Ishikawa (cell line): ENCODE data around the gene CRB1.

Experiments
- CEBPB ChIP-seq: IDR thresholded peaks from 2 replicates; pipeline ENCODE4 v1.6.1; 2012
- CREB1 ChIP-seq: IDR thresholded peaks from 2 replicates; pipeline ENCODE4 v1.6.1; 2012; ENCODE audit warnings: low read depth
- EGR1 ChIP-seq: IDR thresholded peaks from 2 replicates; pipeline ENCODE4 v1.6.1; 2012
- EP300 ChIP-seq: IDR thresholded peaks from 2 replicates; pipeline ENCODE4 v1.6.1; 2012; ENCODE audit warnings: borderline replicate concordance
- FOXM1 ChIP-seq: IDR thresholded peaks from 2 replicates; pipeline ENCODE4 v1.6.1; 2012; ENCODE audit warnings: low read depth, borderline replicate concordance
- RAD21 ChIP-seq: IDR thresholded peaks from 2 replicates; pipeline ENCODE4 v1.6.1; 2012; ENCODE audit warnings: low read depth
- TAF1 ChIP-seq: IDR thresholded peaks from 2 replicates; pipeline ENCODE4 v1.6.1; 2012; ENCODE audit warnings: low read depth, mild to moderate bottlenecking
- TCF12 ChIP-seq: IDR thresholded peaks from 2 replicates; pipeline ENCODE4 v1.6.1; 2012; ENCODE audit warnings: low read depth
- TEAD4 ChIP-seq: IDR thresholded peaks from 2 replicates; pipeline ENCODE4 v1.6.1; 2012
- YY1 ChIP-seq: IDR thresholded peaks from 2 replicates; pipeline ENCODE4 v1.6.1; 2012; ENCODE audit warnings: low read depth
- ZBTB7A ChIP-seq: IDR thresholded peaks from 2 replicates; pipeline ENCODE4 v1.6.1; 2012; ENCODE audit warnings: low read depth
- TF ChIP-seq, protein P1 (sequence below): IDR thresholded peaks from 2 replicates; pipeline ENCODE4 v1.6.1; 2012
- TF ChIP-seq, protein P2 (sequence below): IDR thresholded peaks from 2 replicates; pipeline ENCODE4 v1.6.1; 2012; ENCODE audit warnings: low read depth, mild to moderate bottlenecking
- TF ChIP-seq, protein P3 (sequence below): IDR thresholded peaks from 2 replicates; pipeline ENCODE4 v1.6.1; 2012

DNA sequence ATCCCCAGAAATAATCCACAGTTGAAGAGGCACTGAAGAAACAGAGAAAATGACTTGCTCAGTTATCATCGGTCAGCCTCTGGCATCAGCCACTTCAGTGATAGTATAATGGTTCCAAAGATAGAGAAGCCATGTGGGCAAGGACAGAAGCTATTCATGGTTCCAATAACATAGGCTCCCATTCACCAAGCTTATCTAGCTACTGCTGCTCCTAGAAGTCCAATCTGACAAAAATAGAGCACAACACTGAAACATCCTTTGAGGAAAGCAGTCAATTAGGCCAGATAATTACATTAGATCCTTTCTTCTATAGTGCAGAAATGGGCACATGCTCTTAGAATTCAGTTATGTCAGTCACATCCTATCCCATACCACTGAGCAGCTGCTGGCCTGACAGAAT, 33.5 kb upstream of the CRB1 start:
- TF ChIP-seq YY1 (no peak), EP300 (no peak), TAF1 (no peak), ZBTB7A (no peak), CEBPB (no peak), TEAD4 (no peak), RAD21 (no peak), TCF12 (no peak), EGR1 (no peak), CREB1 (no peak), FOXM1 (no peak)
- TF ChIP-seq, protein P1, sequence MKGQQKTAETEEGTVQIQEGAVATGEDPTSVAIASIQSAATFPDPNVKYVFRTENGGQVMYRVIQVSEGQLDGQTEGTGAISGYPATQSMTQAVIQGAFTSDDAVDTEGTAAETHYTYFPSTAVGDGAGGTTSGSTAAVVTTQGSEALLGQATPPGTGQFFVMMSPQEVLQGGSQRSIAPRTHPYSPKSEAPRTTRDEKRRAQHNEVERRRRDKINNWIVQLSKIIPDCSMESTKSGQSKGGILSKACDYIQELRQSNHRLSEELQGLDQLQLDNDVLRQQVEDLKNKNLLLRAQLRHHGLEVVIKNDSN: no peak
- TF ChIP-seq, protein P2, sequence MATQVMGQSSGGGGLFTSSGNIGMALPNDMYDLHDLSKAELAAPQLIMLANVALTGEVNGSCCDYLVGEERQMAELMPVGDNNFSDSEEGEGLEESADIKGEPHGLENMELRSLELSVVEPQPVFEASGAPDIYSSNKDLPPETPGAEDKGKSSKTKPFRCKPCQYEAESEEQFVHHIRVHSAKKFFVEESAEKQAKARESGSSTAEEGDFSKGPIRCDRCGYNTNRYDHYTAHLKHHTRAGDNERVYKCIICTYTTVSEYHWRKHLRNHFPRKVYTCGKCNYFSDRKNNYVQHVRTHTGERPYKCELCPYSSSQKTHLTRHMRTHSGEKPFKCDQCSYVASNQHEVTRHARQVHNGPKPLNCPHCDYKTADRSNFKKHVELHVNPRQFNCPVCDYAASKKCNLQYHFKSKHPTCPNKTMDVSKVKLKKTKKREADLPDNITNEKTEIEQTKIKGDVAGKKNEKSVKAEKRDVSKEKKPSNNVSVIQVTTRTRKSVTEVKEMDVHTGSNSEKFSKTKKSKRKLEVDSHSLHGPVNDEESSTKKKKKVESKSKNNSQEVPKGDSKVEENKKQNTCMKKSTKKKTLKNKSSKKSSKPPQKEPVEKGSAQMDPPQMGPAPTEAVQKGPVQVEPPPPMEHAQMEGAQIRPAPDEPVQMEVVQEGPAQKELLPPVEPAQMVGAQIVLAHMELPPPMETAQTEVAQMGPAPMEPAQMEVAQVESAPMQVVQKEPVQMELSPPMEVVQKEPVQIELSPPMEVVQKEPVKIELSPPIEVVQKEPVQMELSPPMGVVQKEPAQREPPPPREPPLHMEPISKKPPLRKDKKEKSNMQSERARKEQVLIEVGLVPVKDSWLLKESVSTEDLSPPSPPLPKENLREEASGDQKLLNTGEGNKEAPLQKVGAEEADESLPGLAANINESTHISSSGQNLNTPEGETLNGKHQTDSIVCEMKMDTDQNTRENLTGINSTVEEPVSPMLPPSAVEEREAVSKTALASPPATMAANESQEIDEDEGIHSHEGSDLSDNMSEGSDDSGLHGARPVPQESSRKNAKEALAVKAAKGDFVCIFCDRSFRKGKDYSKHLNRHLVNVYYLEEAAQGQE: no peak
- TF ChIP-seq, protein P3, sequence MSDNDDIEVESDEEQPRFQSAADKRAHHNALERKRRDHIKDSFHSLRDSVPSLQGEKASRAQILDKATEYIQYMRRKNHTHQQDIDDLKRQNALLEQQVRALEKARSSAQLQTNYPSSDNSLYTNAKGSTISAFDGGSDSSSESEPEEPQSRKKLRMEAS: no peak
